K562 (cell line): Measurements from ENCODE around the gene TEPSIN. TPM values are rescaled to one million over a fixed set of nuclear protein-coding genes. Genes with fewer than 3 reads are reported as not detected.

Source experiments
- AFF4 ChIP-seq: sonication (generic); formaldehyde crosslinking; IDR thresholded peaks from 2 replicates; pipeline ENCODE4 v1.8.0; 2023; ENCODE audit warnings: mild to moderate bottlenecking, missing genetic modification reagents
- BRD9 ChIP-seq: fragments of 450-650 bp; IDR thresholded peaks from 2 replicates; pipeline ENCODE4 v1.6.1; 2018; ENCODE audit warnings: low read depth; ENCODE audit not compliant: partially characterized antibody
- EZH2 ChIP-seq: IDR thresholded peaks from 2 replicates; pipeline ENCODE4 v1.6.1; 2012; ENCODE audit warnings: low read depth, mild to moderate bottlenecking, inconsistent platforms, low read length, borderline replicate concordance
- KDM1A ChIP-seq, 2 experiments: fragments of 450-650 bp; IDR thresholded peaks; 2 replicates each; pipeline ENCODE4 v1.6.1; 2016; ENCODE audit warnings: mild to moderate bottlenecking in 2 of 2
- KLF1 ChIP-seq: fragments of 450-650 bp; IDR thresholded peaks from 2 replicates; pipeline ENCODE4 v1.6.1; 2016; ENCODE audit warnings: missing genetic modification characterization, missing compliant biosample characterization
- POLR2A ChIP-seq: fragments of 450-650 bp; conservative IDR thresholded peaks from 2 replicates; pipeline ENCODE4 v1.6.1; 2016
- POLR2G ChIP-seq: fragments of 200-400 bp; formaldehyde crosslinking; IDR thresholded peaks from 2 replicates; pipeline ENCODE4 v1.6.1; 2017; ENCODE audit warnings: low read depth, mild to moderate bottlenecking, antibody characterized with exemption, low read length, moderate library complexity
- RBFOX2 ChIP-seq: fragments of 200-400 bp; formaldehyde crosslinking; IDR thresholded peaks from 2 replicates; pipeline ENCODE4 v1.6.1; 2017; ENCODE audit warnings: low read depth, mild to moderate bottlenecking, low read length, moderate library complexity
- TBL1XR1 ChIP-seq, 2 experiments: IDR thresholded peaks; 2 replicates each; pipeline ENCODE4 v1.6.1; 2012; ENCODE audit warnings: improper control_type of control experiment in 2 of 2, low read length in 2 of 2, mild to moderate bottlenecking in 1 of 2
- ZBTB33 ChIP-seq: sonication (generic); formaldehyde crosslinking; IDR thresholded peaks from 2 replicates; pipeline ENCODE4 v1.8.1; 2023; ENCODE audit warnings: mild to moderate bottlenecking, missing genetic modification reagents
- ZNF75A ChIP-seq: fragments of 450-650 bp; formaldehyde crosslinking; IDR thresholded peaks from 2 replicates; pipeline ENCODE4 v1.4.0; 2020; ENCODE audit warnings: mild to moderate bottlenecking
- polyA plus RNA-seq, 8 experiments: library from polyadenylated mRNA; depleted of rRNA in 4 of 8; stranded (reverse) in 5 of 8; unstranded in 3 of 8; fragments of >200 nt; fragmentation: Nextera tagmentation in 2 of 8; fragmentation: Illumina TruSeq in 1 of 8; extraction: Ambion mirVana in 2 of 8; extraction: Trizol in 1 of 8; gene quantifications; 2 replicates each; pipeline versions ENCODE4 v1.2.1 to v1.2.3, GENCODE V29; 2011 to 2014; ENCODE audit warnings: inconsistent platforms in 1 of 8, missing spikeins in 1 of 8
- total RNA-seq, 7 experiments: library from RNA; depleted of rRNA in 6 of 7; stranded (reverse); fragments of >200 nt in 6 of 7; fragmentation: Illumina TruSeq in 2 of 7; extraction: Trizol in 2 of 7; gene quantifications; 2 replicates each; pipeline versions ENCODE4 v1.2.1 to v1.2.3, GENCODE V29; 2011 to 2021; ENCODE audit warnings: low replicate concordance in 1 of 7
- TF ChIP-seq, protein P1 (sequence below), 3 experiments: fragments of 200-800 bp in 1 of 3; sonication (Bioruptor generic) in 1 of 3; sonication (generic) in 1 of 3; formaldehyde crosslinking in 1 of 3; IDR thresholded peaks; 2 replicates each; pipeline versions ENCODE4 v1.6.1 to v1.8.0; 2016 to 2022; ENCODE audit warnings: mild to moderate bottlenecking in 2 of 3, missing compliant biosample characterization in 2 of 3, missing genetic modification characterization in 2 of 3, missing genetic modification reagents in 1 of 3

The TEPSIN gene
- total and polyA plus RNA-seq, 9 of the 15 experiments (the other 6 are each of a cell fraction or from before 2014, with no cell fraction given): 0.80 to 29.8 (median 5.3) TPM

DNA sequence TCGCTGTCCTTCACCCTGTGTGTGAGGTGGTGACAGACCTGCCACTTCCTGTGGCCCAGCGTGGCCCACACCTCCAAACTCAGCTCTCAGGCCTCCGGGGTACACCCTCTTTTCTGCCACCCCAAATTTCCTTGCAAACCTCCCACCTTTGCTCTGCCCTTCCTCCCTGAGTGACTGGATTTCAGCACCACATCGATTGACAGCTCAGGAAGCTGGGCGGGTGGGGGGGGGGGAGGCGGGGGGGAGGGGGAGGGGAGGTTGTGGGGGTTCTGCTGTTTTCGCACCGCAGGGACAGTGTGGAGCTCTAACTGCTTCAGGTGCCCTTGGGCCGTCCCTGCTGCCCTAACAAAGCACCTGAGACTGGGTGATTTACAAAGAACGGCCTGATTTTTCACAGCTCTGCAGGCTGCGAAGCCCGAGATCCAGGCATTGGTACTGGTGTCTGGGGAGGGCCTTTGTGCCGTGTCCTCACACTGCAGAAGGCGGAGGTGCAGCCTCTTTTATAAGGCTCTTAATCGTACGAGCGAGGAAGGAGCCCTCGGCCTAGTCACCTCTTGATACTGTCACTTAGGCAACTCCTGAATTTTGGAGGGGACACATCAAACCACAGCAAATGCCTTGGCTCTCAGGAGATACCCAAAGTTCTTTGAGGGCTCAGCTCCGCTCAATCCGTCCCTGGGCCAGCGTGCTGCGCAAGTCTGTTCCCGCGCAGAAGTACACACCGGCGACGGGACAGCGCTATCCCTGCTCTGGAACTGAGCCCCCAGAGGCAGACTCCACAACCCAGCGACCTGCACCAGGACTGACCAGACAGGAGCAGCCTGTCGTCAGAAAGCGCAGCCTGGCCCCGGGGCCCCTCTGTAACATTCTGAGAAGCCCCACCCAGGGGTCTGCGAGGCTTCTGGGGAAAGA is 3.8 kb upstream of the TEPSIN start (continued):
- TF ChIP-seq TBL1XR1 (IDR thresholded peaks at IDR 0.05; ENCODE audit: low read length in 2 of 2) (no peak), POLR2G (peak; percentile 79), ZBTB33 (CRISPR knock-in tag) (peak; percentile 72), AFF4 (CRISPR knock-in tag) (no peak), RBFOX2 (0 out of 2 replicates have a peak, but pooled peaks have one; percentile 37), KLF1 (tag) (no peak), ZNF75A (CRISPR knock-in tag) (no peak), KDM1A (IDR thresholded peaks at IDR 0.05) (peak in 1 of 2 experiments; percentile 44; a peak in 1 of 4 replicates), POLR2A (peak; percentile 32; the same call in 1 of the 2 replicates), BRD9 (no peak), EZH2 (no peak)
- TF ChIP-seq, protein P1, sequence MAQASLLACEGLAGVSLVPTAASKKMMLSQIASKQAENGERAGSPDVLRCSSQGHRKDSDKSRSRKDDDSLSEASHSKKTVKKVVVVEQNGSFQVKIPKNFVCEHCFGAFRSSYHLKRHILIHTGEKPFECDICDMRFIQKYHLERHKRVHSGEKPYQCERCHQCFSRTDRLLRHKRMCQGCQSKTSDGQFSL (CRISPR knock-in tag; IDR thresholded peaks at IDR 0.05): peak; percentile 55
- TF ChIP-seq, protein P1 (tag; IDR thresholded peaks at IDR 0.05): no peak
